Activated CD4-positive, alpha-beta T cell treated with anti-CD3 and anti-CD28 coated beads for 36 hours (primary cell): ENCODE data around the gene MINDY4. TPM values are rescaled to one million over a fixed set of nuclear protein-coding genes. Genes with fewer than 3 reads are reported as not detected.

Source experiments
- total RNA-seq, 2 experiments: library from RNA; stranded (reverse); gene quantifications; one replicate each; pipeline ENCODE4 v1.2.3, GENCODE V29; 2021

MINDY4 gene
- total RNA-seq, 2 experiments from 2014 or later, result 1.4 to 1.7 TPM

Other genes starting within 250 kb of the MINDY4 start
- gene GARS1, start 176.5 kb upstream of the MINDY4 start, total RNA-seq, result 100 to 1,000 TPM; 391 to 439 TPM
- gene CRHR2, start 89.0 kb upstream of the MINDY4 start, total RNA-seq, result not detected
- gene INMT, start 19.3 kb upstream of the MINDY4 start, total RNA-seq, result under 1 TPM; 0.07 to 0.09 TPM
- under 1 TPM; 0.16 to 0.25 TPM for gene AQP1, start 140.4 kb downstream of the MINDY4 start, total RNA-seq
- gene GHRHR, start 192.5 kb downstream of the MINDY4 start, total RNA-seq, result not detected